Subcutaneous abdominal adipose tissue (tissue), 5 donors: ENCODE measurements around the gene CLCN3.
A peak's percentile ranks its signal among the peaks of the same experiment; 100 is the strongest.
"Not testable (repeated sequence)": the region's sequence is repeated elsewhere in the genome, so short reads cannot be mapped to it uniquely, and the experiment has no call there.

Experiments used
- H3K27ac ChIP-seq: one replicate; pipeline ENCODE4 v1.7.0; 2013; ENCODE audit warnings: low read depth, mild to moderate bottlenecking, inconsistent platforms, low read length, moderate library complexity
- H3K27me3 ChIP-seq, 5 donors: one replicate each; pipeline ENCODE4 v1.7.0; 2013; ENCODE audit warnings: low read length in 5 of 5, inconsistent platforms in 1 of 5; ENCODE audit not compliant: control insufficient read depth in 5 of 5, insufficient read depth in 4 of 5
- H3K36me3 ChIP-seq, 5 donors: one replicate each; pipeline ENCODE4 v1.7.0; 2013; ENCODE audit warnings: low read length in 5 of 5; ENCODE audit not compliant: control insufficient read depth in 5 of 5, insufficient read depth in 5 of 5
- H3K4me1 ChIP-seq, 5 donors: one replicate each; pipeline ENCODE4 v1.7.0; 2013; ENCODE audit warnings: low read length in 5 of 5, mild to moderate bottlenecking in 3 of 5, moderate library complexity in 1 of 5; ENCODE audit not compliant: control insufficient read depth in 5 of 5, insufficient read depth in 5 of 5
- H3K4me3 ChIP-seq, 5 donors: one replicate each; pipeline ENCODE4 v1.7.0; 2013; ENCODE audit warnings: low read length in 5 of 5, low read depth in 1 of 5
- H3K9ac ChIP-seq, 5 donors: one replicate each; pipeline ENCODE4 v1.7.0; 2013; ENCODE audit warnings: low read length in 5 of 5, mild to moderate bottlenecking in 4 of 5, moderate library complexity in 3 of 5
- H3K9me3 ChIP-seq, 5 donors: one replicate each; pipeline ENCODE4 v1.7.0; 2013; ENCODE audit warnings: low read length in 5 of 5; ENCODE audit not compliant: control insufficient read depth in 5 of 5
- donor health status: healthy.
- donor health status: healthy.
- donor health status: healthy.
- donor health status: healthy.
- donor health status: healthy.

CLCN3 gene

GRCh38 chr4:169765835-169766234 lies 145.5 kb downstream of the CLCN3 start:
- Histone ChIP-seq H3K27ac (no peak overlapping the region), H3K4me3 (no peak overlapping the region), H3K36me3 (no peaks in the 10 kb centered on the region), H3K9ac (no peak overlapping the region), H3K4me1 (peaks cover 0 to 3% (median 0%) of the 10 kb centered on the region in 5 donors), H3K9me3 (no peaks in the 10 kb centered on the region), H3K27me3 (no peaks in the 10 kb centered on the region)

GRCh38 chr4:169766741-169767140 lies 146.4 kb downstream of the CLCN3 start:
- Histone ChIP-seq H3K9me3 (no peaks in the 10 kb centered on the region), H3K36me3 (no peaks in the 10 kb centered on the region), H3K27ac (no peak overlapping the region), H3K27me3 (no peaks in the 10 kb centered on the region), H3K9ac (no peak overlapping the region), H3K4me1 (peaks cover 0 to 3% (median 0%) of the 10 kb centered on the region in 5 donors), H3K4me3 (no peak overlapping the region)

GRCh38 chr4:169768385-169768784 lies 148.0 kb downstream of the CLCN3 start:
- Histone ChIP-seq H3K4me3 (no peak overlapping the region), H3K27ac (no peak overlapping the region), H3K4me1 (peaks cover 0 to 3% (median 0%) of the 10 kb centered on the region in 5 donors)

GRCh38 chr4:169770416-169770815 lies 150.0 kb downstream of the CLCN3 start:
- Histone ChIP-seq H3K4me3 (no peak overlapping the region), H3K27ac (peak overlapping the region; percentile 1), H3K9me3 (no peaks in the 10 kb centered on the region), H3K36me3 (no peaks in the 10 kb centered on the region), H3K9ac (no peak overlapping the region), H3K27me3 (peaks cover 9 to 13% (median 10%) of the 10 kb centered on the region in 5 donors), H3K4me1 (peaks cover 0 to 12% (median 9%) of the 10 kb centered on the region in 5 donors)

More at GRCh38 chr4:169768385-169768784, 148.0 kb downstream of the CLCN3 start:
- no peaks in the 10 kb centered on the region for H3K36me3 ChIP-seq
- no peak overlapping the region for H3K9ac ChIP-seq
- no peaks in the 10 kb centered on the region for H3K27me3 ChIP-seq
- H3K9me3 ChIP-seq = no peaks in the 10 kb centered on the region

GRCh38 chr4:169771556-169772080 lies 151.2 kb downstream of the CLCN3 start:
- not testable (repeated sequence) for H3K9me3 ChIP-seq, H3K27ac ChIP-seq, H3K36me3 ChIP-seq, H3K9ac ChIP-seq, H3K4me3 ChIP-seq
- Histone ChIP-seq H3K4me1 (peaks cover 0 to 12% (median 9%) of the 10 kb centered on the region in 5 donors), H3K27me3 (peaks cover 9 to 19% (median 12%) of the 10 kb centered on the region in 5 donors)
